NCI-H2081 treated with DMSO at 0.1 percent for 48 hours (cell line): ENCODE measurements around the gene TNFSF15.

ENCODE experiments used
- DNase-seq: peaks from one replicate; lab custom pipeline; 2025; lab: John Stamatoyannopoulos, UW

Gene TNFSF15

DNA sequence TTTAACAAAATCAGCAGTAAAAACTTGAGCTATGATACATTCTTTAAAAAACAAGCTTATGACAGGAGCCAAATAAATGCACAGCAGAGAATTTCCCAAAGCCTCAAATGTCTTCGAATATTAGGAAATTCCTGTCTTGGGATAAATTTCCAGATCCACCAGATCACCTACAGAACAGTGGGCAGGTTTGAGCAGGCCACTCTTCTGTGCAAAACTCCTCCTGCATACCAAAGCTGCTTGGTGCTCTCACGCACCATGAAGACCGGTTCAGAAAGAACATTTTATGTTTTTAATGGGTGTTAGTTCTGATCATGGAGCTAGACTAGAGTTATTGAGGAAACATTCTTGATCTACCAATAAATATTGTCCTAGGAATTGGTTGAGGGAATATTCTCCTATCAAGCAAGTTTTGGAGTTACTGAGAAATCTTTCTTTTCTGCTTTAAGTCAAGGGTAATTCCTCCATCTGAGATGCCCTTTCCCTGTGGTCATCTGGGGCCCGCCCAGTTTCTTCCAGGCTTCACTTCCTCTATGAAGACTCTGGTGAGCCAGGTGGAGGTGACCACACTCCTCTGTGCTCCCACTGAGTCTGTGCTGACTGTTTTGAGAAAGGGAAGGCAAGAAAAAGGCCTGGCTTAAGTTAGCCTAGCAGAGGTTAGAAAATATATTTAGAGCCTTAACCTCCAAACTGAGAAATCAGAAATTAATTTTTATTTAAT, 17.9 kb downstream of the TNFSF15 start:
- DNase-seq: no peak

DNA sequence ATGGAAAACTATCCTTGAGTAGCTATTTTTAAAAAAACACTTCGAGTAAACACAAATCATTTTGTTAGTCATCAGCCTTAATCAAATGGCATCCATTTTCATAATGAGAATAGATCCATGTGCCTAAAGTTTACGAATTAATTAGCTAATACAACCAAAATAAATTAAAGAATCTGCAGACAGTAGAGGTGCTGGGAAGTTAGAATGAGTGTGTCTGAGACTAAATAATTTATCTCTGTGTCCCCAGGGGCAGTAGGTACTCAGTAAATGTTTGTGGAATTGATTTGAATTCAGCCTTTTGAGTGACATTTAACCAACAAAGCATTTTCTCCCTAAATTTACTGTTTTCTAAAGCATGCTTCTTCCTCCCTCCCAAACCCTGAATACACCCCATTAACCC, 18.6 kb downstream of the TNFSF15 start:
- DNase-seq: no peak

DNA sequence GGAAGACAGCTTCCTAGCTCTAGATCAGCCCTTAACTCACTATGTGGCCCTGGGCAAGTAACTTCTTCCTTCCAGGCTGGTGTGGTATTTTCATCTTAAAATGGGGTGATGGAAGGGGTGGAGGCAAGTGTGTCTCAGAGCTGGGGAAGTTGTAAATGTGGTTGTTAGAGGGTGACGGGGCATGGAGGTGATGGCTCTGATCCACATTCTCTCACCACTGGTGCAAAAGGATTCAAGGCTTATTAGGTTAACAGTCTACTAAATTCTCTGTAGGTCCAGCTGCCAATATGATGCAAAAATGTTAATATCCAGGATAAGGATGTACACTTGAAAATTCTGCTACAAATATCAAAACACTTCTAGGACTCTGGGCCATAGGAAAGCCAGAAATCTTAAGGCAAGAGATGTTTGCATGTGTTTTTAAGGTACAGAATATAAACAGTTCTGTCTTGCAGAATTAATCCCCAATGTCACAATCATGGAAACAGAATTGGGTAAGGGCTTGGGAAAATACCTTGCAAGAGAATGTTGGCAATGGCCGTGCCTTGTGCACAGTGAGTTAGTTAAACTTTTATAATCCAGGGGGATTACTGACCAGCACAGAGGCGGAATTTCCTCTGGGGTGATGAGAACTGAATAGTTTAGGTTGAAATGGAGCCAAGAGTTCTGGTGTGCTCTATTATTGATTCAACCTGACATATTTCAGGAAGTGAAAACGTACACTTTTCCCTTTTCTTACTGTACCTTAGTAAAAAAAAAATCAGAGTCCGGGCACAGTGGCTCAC, 19.8 kb downstream of the TNFSF15 start:
- no peak for DNase-seq

DNA sequence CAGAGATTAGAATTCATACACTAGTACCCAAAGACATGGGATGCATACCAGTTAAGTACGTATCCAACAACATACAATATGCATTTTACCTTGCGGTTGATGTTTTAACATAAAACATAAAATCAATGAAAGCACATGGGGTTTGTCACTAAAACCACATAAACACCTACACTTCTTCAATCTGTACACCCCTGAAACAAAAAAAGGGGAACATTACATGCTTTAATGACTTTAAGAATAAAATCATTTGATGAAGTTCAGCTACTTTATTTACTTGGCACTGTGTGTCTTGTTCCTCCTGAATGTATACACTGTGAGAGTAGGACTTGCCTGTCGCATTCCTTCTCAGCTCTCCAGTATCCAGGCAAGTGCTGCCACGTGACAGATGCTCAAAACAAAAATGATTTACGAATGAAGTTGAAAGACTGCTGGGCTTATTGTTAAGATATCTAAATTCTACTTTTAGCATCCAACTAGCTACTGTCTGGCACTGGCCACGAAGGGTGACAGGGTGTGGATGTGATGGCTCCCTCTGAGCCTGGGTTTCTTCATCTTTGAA, 21.0 kb downstream of the TNFSF15 start:
- no peak for DNase-seq

DNA sequence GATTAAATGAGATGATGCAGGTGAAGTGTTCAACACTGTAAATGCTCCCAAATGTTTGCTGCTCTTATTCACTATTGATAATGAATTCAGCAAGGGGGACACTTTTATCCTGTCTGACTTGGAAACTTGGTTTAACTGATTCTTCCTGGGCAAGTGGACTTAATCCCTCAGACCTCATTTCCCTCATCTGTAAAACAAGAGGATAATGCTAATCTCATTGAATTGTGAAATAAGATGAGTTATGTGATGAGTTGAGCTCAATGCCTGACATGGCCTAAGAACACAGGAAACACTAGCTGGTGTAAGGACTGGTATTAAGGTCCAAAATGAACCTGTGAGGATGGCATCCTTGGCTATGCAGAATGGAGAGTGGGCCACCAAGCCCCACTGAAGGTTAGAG, 23.3 kb downstream of the TNFSF15 start:
- DNase-seq: no peak

DNA sequence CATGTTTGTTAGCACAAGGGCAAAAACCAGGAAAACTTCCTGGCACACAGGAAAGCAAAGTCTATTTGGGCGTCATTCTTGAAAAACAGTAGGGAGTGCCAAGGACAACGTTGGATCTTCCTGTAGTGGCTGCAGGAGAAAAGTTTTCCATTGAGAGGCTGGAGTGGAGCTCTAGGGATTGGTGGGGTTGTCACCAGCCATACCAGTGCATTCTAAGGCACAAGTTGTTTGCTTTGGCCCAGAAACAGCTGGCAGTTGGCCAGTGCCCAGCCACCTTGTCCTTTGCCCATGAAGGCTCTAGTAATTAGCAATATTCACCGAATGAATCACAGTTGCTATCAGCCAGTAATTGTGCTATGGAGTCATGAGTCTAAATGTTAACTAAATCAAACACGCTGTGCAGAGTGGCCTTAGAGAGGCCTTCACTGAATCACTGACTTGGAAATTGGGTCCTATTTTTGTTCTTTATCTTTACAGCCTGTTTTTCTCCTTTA, 26.4 kb downstream of the TNFSF15 start:
- DNase-seq: no peak

DNA sequence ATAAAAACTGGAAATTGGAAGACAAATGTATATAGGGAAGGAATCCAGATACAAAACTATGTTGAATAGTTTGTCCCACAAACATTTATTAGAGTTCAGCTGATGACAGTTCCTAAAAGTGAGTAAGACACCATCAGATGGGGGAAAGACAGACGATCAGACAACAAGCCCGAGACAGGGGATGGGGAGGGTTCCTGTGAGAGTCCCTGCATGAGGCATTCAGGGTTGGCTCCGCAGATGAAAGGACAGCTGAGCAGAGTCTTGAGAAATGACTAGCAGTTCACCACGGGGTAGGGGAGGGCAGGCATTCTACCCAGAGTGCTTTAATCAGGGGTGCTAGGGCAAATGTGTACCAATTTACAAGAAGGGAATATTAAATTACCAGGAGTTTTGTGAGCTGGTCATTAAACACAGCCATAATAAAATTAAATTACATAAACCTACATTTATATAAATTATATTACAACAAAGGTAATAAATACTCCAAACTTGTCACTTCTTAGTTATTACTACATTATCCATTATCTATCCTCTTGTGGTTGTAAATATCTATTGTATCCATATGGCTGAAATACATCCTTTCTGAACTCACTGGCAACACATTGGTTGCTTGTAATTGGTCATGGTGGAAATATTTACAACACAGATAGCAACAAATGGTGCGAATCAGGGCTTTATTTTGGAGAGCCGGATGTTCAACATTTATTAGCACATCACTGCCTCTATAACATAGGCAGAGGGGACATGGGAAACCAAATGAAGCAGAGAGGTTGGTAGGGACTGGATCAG, 27.8 kb downstream of the TNFSF15 start:
- DNase-seq: no peak

DNA sequence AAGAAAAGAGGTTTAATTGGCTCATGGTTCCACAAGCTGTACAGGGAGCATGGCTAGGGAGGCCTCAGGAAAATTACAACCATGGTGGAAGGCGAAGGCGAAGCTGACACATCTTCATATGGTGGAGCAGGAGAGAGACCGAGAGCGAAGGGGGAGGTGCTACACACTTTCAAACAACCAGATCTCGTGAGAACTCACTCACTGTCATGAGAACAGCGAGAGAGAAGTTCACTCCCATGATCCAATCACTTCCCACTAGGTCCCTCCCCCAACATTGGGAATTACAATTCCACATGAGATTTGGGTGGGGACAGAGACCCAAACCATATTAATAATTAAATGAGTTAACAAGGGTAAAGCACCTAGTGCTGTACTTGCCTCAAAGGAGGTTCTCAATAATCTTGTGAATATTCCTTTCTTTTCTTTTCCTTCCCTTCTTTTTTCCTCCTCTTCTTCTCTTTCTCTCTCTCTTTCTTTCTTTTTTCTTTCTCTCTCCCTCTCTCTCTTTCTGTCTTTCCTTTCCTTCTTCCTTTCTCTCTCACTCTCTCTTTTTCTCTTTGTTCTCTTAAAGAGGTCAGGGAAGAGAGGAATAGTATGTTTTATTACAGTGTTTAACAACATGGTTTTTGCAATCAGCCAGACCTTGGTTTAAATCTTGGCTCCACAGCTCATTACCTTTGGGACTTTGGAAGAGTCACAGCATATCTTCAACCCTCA, 29.0 kb downstream of the TNFSF15 start:
- DNase-seq: no peak

DNA sequence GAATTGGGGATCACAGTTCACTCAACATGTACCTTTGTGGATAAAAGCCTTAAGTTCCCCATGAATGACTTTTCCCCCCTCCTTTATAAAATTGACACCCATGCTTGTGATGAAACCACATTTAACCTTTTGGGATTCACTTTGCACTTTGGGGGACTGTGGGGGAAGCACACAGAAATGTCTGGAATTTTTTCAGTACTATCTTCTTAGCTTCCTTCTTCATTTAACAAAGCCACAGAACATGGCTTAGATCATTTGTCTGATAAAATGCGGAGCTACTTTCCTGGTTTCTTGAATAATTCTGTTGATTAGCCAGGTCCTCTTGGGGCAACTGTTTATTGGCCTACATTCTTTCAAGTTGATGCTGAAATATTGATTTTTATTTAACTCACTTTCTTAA, 29.9 kb downstream of the TNFSF15 start:
- no peak for DNase-seq

DNA sequence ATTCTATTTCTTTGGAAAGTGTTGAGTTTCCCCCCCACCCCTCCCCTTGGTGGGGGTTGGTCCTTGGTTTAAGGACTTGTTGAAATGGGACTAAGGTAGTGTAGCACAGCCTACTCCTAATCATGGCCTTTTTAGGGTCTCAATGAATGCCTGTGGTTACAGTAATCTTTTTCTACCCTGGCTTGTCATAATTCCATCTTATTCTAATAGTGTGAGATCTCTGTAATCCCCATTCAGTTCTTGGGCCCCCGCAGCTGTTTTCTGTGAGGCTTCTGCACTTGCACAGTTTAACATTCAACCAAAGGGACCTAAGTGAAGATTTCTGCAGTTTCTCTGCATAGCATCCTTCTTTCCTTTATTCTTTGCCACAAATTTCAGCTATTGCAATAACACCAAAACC, 30.7 kb downstream of the TNFSF15 start:
- no peak for DNase-seq

DNA sequence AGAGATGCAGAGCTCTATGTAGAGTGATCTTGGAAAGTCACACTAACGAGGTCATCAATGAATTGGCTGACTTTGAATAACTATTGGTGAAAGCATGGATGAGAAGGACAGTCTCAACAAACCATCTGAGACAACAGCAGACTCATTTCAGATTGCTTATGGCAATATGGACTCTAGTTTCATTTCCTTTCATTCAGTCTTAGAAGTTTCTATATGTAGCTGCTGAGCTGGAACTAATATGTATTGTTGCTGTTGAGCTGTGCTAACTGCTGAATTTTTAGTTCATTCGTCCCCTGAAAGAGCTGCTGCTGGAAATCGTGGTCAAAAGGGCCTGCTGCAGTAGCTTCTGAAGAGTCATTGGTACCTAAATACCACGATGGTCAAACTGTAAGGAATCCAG, 31.3 kb downstream of the TNFSF15 start:
- no peak for DNase-seq

DNA sequence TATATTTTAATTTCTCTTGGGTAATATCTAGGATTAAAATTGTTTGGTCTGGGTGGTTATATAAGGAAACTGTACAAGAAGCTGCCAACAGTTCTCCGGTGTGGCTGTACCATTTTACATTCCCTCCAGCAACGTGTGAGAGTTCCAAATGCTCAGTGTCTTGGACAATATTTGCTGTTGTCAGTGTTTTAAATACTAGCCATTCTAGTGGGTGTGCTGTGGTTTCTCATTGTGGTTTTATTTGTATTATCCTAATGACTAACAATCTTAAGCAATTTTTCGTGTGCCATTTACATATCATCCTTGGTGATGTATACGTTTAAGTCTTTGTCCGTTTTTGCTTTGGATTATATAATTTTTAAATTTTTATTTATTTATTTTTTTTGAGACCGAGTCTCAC, 34.0 kb downstream of the TNFSF15 start:
- no peak for DNase-seq

DNA sequence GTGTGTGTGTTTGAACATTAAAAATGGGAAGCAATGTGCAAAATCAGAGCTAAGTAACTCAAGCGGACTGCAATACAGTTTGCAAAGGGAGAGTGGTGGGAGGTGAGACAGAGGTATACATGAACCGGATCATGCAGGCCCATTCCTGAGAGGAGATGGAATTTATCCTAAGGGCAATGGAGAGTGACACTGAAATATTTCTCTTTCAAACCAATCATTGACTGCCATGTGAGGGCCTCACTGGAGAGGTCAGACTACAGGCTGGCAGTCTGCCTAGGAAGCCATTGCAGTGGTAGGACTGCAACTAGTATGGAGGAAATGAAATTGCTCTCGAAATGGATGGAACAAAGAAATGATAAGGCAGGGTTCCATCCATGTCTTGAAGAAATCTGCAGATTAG, 34.8 kb downstream of the TNFSF15 start:
- DNase-seq: no peak

DNA sequence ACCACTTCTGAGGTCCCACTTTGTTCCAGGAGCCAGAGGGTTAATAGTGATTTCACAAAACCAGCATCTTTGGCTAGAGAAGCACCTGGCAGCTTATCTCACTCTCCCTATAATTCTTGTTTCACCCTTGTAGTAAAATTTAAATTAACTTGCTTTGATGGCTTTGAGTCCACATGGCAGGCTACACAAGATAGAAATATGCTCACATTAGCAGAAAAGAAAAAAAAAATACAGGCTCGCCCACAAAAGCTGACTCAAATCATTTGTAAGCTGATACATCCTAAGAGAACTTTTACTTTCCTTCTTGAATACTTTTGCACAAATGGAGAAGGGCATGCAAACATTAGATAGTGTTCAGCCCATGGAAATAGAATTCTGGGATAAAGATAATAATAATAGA, 36.2 kb downstream of the TNFSF15 start:
- DNase-seq: no peak

DNA sequence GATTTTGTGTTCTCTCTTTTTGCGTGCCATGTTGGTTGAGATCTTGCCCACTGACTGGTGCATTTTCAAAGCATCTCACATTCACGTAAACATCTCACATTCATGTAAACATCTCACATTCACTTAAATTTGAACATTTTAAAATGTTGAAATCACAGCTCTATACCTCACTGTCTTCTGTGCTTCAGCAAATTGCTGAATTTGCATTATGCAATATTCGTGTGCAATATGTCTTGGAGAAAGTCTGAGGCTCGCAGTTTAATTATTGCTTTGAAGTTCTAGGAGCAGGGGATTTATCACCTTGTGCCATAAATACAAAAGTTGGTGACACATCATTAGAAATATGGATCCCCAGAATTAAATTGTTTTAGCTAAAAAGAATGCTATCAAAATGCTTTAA, 42.6 kb downstream of the TNFSF15 start:
- DNase-seq: no peak

DNA sequence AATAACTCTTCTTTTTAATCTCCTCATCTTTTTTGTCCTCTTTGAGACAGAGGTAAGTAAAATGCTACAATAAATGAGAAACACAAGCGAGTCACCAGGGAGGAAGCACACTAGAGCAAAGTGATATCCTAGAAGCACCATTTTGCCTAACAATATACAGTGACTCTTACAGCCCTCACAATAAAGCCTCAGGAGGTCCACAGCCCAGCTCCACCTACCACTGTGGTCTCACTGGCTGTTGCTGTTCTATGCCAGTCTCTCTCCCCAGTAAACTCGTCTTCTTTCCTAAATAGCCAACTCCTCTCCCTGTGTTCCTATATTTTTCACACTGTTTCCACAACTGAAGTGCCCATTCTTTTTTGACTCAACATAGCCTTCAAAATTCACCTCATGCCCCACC, 44.3 kb downstream of the TNFSF15 start:
- no peak for DNase-seq

DNA sequence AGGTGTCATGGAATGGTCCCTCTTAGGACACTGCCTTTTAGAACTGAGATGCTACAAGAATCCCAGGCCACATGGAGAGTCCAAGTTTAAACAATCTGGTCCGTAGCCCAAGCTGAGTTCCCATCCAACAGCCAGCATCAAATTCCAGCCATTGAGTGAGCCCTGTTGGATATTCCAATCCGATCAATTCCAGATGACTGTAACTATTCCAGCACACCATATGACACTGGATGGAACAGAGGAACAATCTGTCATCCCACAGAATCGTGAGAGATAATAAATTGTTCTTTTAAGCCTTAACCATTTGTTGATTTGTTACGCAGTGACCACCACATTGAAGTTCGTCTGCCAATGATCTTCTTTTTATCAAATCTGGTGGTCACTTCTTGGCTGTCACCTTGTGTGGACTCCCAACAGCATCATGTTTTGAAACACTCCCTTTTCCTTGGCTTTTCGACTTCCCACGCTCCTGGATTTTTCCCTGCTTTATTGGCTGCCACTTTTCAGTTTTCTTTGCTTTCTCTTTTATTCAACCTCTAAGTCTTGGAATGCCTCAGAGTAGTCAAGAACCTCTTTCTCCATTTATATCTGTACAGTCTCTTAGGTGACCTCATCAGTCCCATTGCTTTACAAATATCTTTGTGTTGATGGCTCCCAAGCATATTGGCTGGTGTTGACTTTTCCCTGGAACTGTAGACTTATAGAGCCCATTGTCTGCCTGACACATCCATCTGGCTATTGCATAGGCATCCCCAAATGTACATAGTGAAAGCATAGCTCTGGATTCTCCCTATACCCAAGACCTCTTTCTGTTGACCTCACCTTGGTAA, 46.1 kb downstream of the TNFSF15 start:
- DNase-seq: no peak

DNA sequence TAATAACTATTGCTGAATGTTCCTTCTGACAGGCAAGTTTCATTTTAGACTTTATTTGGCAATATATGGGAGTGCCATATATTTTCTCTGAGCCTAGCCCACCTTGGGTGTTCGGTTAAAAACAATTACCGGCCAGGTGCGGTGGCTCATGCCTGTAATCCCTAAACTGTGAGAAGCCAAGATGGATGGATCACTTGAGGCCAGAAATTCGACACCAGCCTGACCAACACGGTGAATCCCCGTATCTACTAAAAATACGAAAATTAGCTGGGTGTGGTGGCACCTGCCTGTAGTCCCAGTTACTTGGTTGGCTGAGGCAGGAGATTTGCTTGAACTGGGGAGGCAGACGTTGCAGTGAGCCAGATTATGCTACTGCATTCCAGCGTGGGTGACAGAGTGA, 47.9 kb downstream of the TNFSF15 start:
- no peak for DNase-seq

DNA sequence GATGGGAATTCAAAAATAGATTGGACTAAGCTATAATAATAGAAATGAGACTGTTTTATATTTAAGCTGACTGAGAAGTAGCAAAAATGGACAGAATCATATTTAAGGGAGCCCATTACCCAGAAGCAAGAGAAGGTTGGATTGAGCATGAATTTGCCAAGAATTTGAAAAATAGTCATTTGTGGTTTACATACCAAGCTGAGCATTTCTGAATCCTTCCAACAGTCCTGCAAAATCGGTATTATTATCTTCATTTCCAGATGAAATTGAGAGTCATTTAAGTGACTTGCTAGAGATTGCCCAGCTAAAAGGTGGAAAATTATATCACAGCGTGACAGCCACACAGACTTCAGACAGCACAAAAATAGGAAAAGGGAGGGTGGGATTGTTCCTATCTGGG, 48.4 kb downstream of the TNFSF15 start:
- DNase-seq: no peak

DNA sequence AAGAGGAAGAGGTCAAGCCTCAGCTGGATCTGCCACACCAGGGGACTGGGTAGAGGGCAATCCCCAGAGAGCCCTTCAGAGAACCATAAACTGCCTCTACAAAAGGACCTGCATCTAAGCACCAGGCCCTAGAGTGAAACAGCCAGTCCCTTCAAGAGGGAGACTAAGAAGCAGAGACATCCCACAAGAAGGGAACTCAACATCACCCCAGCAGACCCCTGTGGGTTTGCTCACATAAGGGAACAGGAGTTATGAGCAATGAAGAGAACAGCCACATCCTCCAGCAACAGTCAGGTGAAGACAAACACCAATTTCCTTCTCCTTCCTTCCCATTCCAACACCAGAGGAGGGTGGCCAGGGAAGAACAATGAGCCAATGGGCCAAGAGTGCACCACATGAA, 48.9 kb downstream of the TNFSF15 start:
- no peak for DNase-seq

DNA sequence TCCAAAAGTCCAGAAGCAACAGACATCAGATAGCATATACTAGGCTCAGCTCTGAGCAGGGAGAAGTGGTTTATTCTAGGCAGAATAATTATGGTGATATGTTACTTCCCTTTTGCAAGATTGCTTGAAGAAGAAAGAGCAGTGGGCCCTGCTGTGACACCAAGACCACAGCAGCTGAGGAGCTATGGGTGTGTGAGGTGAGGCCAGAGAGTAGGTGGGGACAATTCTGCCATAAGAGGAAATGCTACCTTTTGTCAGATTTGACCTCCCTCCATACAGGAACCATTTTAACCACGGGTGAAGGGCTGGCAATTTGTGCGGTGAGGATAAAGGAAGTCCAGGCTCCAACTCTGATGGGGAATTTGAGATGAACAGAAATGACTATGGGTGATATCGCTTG, 51.3 kb downstream of the TNFSF15 start:
- no peak for DNase-seq
